Measurements from ENCODE around the gene PPM1D.
"Not testable (repeated sequence)": the region's sequence is repeated elsewhere in the genome, so short reads cannot be mapped to it uniquely, and the experiment has no call there.

PPM1D gene

GRCh38 chr17:60671482-60671881, 71.5 kb downstream of the PPM1D start:
- DNase-seq: no peak
- peaks cover 0 to under 1% (median 0%) of the 10 kb centered on the region in 4 donors for H3K4me1 ChIP-seq
- H3K36me3 ChIP-seq: peaks cover 0 to 6% (median 4%) of the 10 kb centered on the region in 3 donors
- intact Hi-C loops (cut with DNase I; ENCODE audit: low total_unique reads): no loop called here
- H3K27me3 ChIP-seq: no peaks in the 10 kb centered on the region
- no peaks in the 10 kb centered on the region for H3K9me3 ChIP-seq
- H3K27ac ChIP-seq: no peak overlapping the region
- no peak overlapping the region for H3K4me3 ChIP-seq
- no peak for TF ChIP-seq CTCF (IDR thresholded peaks at IDR 0.05)

GRCh38 chr17:60674637-60675036, 74.6 kb downstream of the PPM1D start:
- H3K4me3 ChIP-seq, DNase-seq, H3K9me3 ChIP-seq, H3K27ac ChIP-seq, H3K27me3 ChIP-seq, H3K36me3 ChIP-seq: not testable (repeated sequence)
- intact Hi-C loops (cut with DNase I; ENCODE audit: low total_unique reads): loop anchor here (5.0 kb wide), 2 partner anchors 72 to 738 kb away; partner anchors contain the start of gene PPM1D
- peaks cover 0 to 15% (median 5%) of the 10 kb centered on the region in 4 donors for H3K4me1 ChIP-seq

- H3K27ac ChIP-seq: no peak overlapping the region
Measured at GRCh38 chr17:60675997-60676396, 76.0 kb downstream of the PPM1D start.

DNA sequence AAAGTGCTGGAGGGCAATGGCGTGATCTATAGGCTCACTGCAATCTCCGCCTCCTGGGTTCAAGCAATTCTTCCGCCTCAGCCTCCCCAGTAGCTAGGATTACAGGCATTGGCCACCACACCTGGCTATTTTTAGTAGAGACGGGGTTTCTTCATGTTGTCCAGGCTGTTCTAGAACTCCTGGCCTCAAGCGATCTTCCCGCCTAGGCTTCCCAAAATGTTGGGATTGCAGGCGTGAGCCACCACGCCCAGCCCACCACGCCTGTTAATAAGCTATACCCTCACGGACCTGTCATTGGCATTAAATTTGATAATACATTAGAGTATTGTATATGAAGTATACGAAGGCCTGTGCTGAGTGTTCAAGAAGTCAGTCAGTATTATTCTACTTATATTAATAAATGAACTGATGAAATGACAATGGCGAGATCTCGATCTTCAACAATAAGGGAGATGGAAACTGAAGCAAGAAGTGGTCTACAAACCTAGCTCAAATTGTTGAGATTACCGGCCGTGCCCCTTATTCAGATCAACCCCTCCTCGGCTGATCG, 76.8 kb downstream of the PPM1D start:
- Histone ChIP-seq H3K4me3 (peak overlapping the region; percentile 67 to 91), H3K27ac (peak overlapping the region; percentile 78 to 85), H3K36me3 (peaks cover 0 to 12% (median 0%) of the 10 kb centered on the region in 3 donors), H3K27me3 (no peaks in the 10 kb centered on the region), H3K9me3 (no peaks in the 10 kb centered on the region), H3K4me1 (peaks cover 0 to 15% (median 5%) of the 10 kb centered on the region in 4 donors)
- DNase-seq: no peak
- TF ChIP-seq CTCF (IDR thresholded peaks at IDR 0.05): no peak
- intact Hi-C loops (cut with DNase I; ENCODE audit: low total_unique reads): loop anchor here (5.0 kb wide), 2 partner anchors 75 to 735 kb away; partner anchors contain the start of gene PPM1D

More at GRCh38 chr17:60675997-60676396, 76.0 kb downstream of the PPM1D start:
- peaks cover 0 to 15% (median 5%) of the 10 kb centered on the region in 4 donors for H3K4me1 ChIP-seq
- intact Hi-C loops (cut with DNase I; ENCODE audit: low total_unique reads): loop anchor here (5.0 kb wide), 2 partner anchors 74 to 736 kb away; partner anchors contain the start of gene PPM1D
- no peak overlapping the region for H3K4me3 ChIP-seq
- no peak for TF ChIP-seq CTCF (IDR thresholded peaks at IDR 0.05)
- H3K27me3 ChIP-seq: no peaks in the 10 kb centered on the region
- no peak for DNase-seq
- H3K9me3 ChIP-seq: no peaks in the 10 kb centered on the region
- H3K36me3 ChIP-seq: peaks cover 0 to 6% (median 0%) of the 10 kb centered on the region in 3 donors

- TF ChIP-seq CTCF (IDR thresholded peaks at IDR 0.05): peak in 1 of 2 experiments; percentile 8
- H3K27me3 ChIP-seq: no peaks in the 10 kb centered on the region
- no peaks in the 10 kb centered on the region for H3K9me3 ChIP-seq
- H3K36me3 ChIP-seq: peaks cover 0 to 13% (median 0%) of the 10 kb centered on the region in 3 donors
- peak within 1 kb of the TSS; percentile 67 to 91 for H3K4me3 ChIP-seq
- intact Hi-C loops (cut with DNase I; ENCODE audit: low total_unique reads): loop anchor here (5.0 kb wide), 2 partner anchors 75 to 735 kb away; partner anchors contain the start of gene PPM1D
- DNase-seq: peak; percentile 99
- peak within 1 kb of the TSS; percentile 78 to 85 for H3K27ac ChIP-seq
- peaks cover 0 to 15% (median 5%) of the 10 kb centered on the region in 4 donors for H3K4me1 ChIP-seq
Measured at GRCh38 chr17:60677308-60678117, 77.5 kb downstream of the PPM1D start, which contains the start of gene BCAS3. BCAS3 (plus strand) TSS chr17:60677851.

- Histone ChIP-seq H3K27me3 (no peaks in the 10 kb centered on the region), H3K9me3 (no peaks in the 10 kb centered on the region), H3K27ac (peak overlapping the region; percentile 78 to 85), H3K36me3 (peaks cover 0 to 13% (median 0%) of the 10 kb centered on the region in 3 donors), H3K4me1 (peaks cover 0 to 15% (median 5%) of the 10 kb centered on the region in 4 donors), H3K4me3 (peak overlapping the region; percentile 67 to 91)
- intact Hi-C loops (cut with DNase I; ENCODE audit: low total_unique reads): loop anchor here (5.0 kb wide), 2 partner anchors 76 to 734 kb away; partner anchors contain the start of gene PPM1D
- no peak for DNase-seq
- no peak for TF ChIP-seq CTCF (IDR thresholded peaks at IDR 0.05)
Measured at GRCh38 chr17:60678118-60678444, 78.1 kb downstream of the PPM1D start.
